A673 (cell line): ENCODE results near the gene ALDH5A1.

Source experiments
- EZH2 ChIP-seq: fragments of 200-600 bp; sonication (generic); IDR thresholded peaks from 2 replicates; pipeline ENCODE4 v1.6.1; 2017; ENCODE audit warnings: borderline replicate concordance, low read depth, mild to moderate bottlenecking, mixed read lengths, antibody characterized with exemption, low read length; ENCODE audit not compliant: poor library complexity, severe bottlenecking
- TF ChIP-seq, protein P1 (sequence below): fragments of 300-800, 200-600 bp; sonication (generic); conservative IDR thresholded peaks from 2 replicates; pipeline ENCODE4 v1.5.1; 2017; ENCODE audit warnings: low read depth, mild to moderate bottlenecking, antibody characterized with exemption, low read length, moderate library complexity, mixed read lengths

- TF ChIP-seq, protein P1, sequence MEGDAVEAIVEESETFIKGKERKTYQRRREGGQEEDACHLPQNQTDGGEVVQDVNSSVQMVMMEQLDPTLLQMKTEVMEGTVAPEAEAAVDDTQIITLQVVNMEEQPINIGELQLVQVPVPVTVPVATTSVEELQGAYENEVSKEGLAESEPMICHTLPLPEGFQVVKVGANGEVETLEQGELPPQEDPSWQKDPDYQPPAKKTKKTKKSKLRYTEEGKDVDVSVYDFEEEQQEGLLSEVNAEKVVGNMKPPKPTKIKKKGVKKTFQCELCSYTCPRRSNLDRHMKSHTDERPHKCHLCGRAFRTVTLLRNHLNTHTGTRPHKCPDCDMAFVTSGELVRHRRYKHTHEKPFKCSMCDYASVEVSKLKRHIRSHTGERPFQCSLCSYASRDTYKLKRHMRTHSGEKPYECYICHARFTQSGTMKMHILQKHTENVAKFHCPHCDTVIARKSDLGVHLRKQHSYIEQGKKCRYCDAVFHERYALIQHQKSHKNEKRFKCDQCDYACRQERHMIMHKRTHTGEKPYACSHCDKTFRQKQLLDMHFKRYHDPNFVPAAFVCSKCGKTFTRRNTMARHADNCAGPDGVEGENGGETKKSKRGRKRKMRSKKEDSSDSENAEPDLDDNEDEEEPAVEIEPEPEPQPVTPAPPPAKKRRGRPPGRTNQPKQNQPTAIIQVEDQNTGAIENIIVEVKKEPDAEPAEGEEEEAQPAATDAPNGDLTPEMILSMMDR, result no peak
- TF ChIP-seq EZH2, result no peak
Observed at GRCh38 chr6:24566020-24566767, 71.4 kb downstream of the ALDH5A1 start.
